ENCODE results near the gene PRRG4. TPM values are rescaled to one million over a fixed set of nuclear protein-coding genes. Genes with fewer than 3 reads are reported as not detected.

PRRG4 gene
- polyA plus RNA-seq, 1 donor (not counting 4 experiments of a cell fraction or from before 2014, with no cell fraction given) = 10.0 TPM

DNA sequence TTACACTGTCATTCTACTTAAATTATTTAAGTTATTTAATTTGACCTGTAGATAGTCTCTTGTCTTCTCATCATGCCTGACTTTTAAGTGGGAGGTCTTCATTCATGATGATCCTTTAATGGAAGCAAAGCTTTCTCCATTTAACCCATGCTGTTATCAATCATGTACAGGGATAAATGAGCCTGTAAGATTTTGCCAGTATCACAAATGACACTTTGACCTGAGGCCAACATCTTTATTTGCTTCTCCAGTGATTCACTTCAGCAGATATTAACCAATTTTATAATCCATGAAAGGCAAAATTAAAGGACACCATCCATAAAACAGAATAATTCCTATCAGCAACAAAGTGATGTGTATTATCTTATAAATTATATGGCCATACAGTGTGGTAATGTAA is 42.9 kb upstream of the PRRG4 start:
- no peak for DNase-seq (ENCODE audit: low read depth, low spot score)
- H4K20me1 ChIP-seq (ENCODE audit: control insufficient read depth, extremely low read depth, insufficient read depth, low read length) = no peaks in the 10 kb centered on the region
- TF ChIP-seq EZH2 (IDR thresholded peaks at IDR 0.05; ENCODE audit: low read length) = no peak
- TF ChIP-seq, protein P1, sequence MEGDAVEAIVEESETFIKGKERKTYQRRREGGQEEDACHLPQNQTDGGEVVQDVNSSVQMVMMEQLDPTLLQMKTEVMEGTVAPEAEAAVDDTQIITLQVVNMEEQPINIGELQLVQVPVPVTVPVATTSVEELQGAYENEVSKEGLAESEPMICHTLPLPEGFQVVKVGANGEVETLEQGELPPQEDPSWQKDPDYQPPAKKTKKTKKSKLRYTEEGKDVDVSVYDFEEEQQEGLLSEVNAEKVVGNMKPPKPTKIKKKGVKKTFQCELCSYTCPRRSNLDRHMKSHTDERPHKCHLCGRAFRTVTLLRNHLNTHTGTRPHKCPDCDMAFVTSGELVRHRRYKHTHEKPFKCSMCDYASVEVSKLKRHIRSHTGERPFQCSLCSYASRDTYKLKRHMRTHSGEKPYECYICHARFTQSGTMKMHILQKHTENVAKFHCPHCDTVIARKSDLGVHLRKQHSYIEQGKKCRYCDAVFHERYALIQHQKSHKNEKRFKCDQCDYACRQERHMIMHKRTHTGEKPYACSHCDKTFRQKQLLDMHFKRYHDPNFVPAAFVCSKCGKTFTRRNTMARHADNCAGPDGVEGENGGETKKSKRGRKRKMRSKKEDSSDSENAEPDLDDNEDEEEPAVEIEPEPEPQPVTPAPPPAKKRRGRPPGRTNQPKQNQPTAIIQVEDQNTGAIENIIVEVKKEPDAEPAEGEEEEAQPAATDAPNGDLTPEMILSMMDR (optimal IDR thresholded peaks at IDR 0.05 in 1 of 3, IDR thresholded peaks at IDR 0.05 in 1 of 3, conservative IDR thresholded peaks at IDR 0.05 in 1 of 3; ENCODE audit: extremely low read depth in 1 of 3, insufficient read depth in 2 of 3, low read length in 3 of 3) = no peak
- H2AFZ ChIP-seq (ENCODE audit: control insufficient read depth, low read length) = no peak overlapping the region
- H3K4me3 ChIP-seq (ENCODE audit: control insufficient read depth in 2 of 3, extremely low read depth in 1 of 3, insufficient read depth in 2 of 3, low read depth in 1 of 3, low read length in 3 of 3) = no peak overlapping the region
- no peak for FAIRE-seq
- no peaks in the 10 kb centered on the region for H3K27me3 ChIP-seq (ENCODE audit: control insufficient read depth, extremely low read depth, insufficient read depth, low read length)
- H3K9me1 ChIP-seq (ENCODE audit: control insufficient read depth, extremely low read depth, insufficient read depth, low read length) = no peaks in the 10 kb centered on the region
- H3K9ac ChIP-seq (ENCODE audit: control insufficient read depth, extremely low read depth, insufficient read depth, low read length) = no peak overlapping the region
- H3K4me1 ChIP-seq (ENCODE audit: control insufficient read depth, extremely low read depth, insufficient read depth, low read length) = no peaks in the 10 kb centered on the region
- no peaks in the 10 kb centered on the region for H3K36me3 ChIP-seq (ENCODE audit: control insufficient read depth in 2 of 2, extremely low read depth in 1 of 2, insufficient read depth in 2 of 2, low read length in 2 of 2)
- no peaks in the 10 kb centered on the region for H3K79me2 ChIP-seq (ENCODE audit: control insufficient read depth, insufficient read depth, low read length)
- no peaks in the 10 kb centered on the region for H3K9me3 ChIP-seq (ENCODE audit: control insufficient read depth, low read depth, low read length)
- dilution Hi-C loops (cut with MboI; ENCODE audit: extremely low pct_ligation_motif_present, low sequenced_read_pairs) = no loop called here
- no peak overlapping the region for H3K27ac ChIP-seq (ENCODE audit: control insufficient read depth, insufficient read depth, low read length)
- no peak overlapping the region for H3K4me2 ChIP-seq (ENCODE audit: control insufficient read depth, extremely low read depth, insufficient read depth, low read depth, low read length)

- FAIRE-seq = no peak
- Histone ChIP-seq H3K36me3 (ENCODE audit: control insufficient read depth in 2 of 2, extremely low read depth in 1 of 2, insufficient read depth in 2 of 2, low read length in 2 of 2) (no peaks in the 10 kb centered on the region), H3K9me3 (ENCODE audit: control insufficient read depth, low read depth, low read length) (no peaks in the 10 kb centered on the region), H3K4me3 (ENCODE audit: control insufficient read depth in 2 of 3, extremely low read depth in 1 of 3, insufficient read depth in 2 of 3, low read depth in 1 of 3, low read length in 3 of 3) (no peak overlapping the region), H3K9ac (ENCODE audit: control insufficient read depth, extremely low read depth, insufficient read depth, low read length) (no peak overlapping the region), H3K4me2 (ENCODE audit: control insufficient read depth, extremely low read depth, insufficient read depth, low read depth, low read length) (no peak overlapping the region), H3K9me1 (ENCODE audit: control insufficient read depth, extremely low read depth, insufficient read depth, low read length) (no peaks in the 10 kb centered on the region), H4K20me1 (ENCODE audit: control insufficient read depth, extremely low read depth, insufficient read depth, low read length) (no peaks in the 10 kb centered on the region), H3K4me1 (ENCODE audit: control insufficient read depth, extremely low read depth, insufficient read depth, low read length) (no peaks in the 10 kb centered on the region), H3K27me3 (ENCODE audit: control insufficient read depth, extremely low read depth, insufficient read depth, low read length) (no peaks in the 10 kb centered on the region), H2AFZ (ENCODE audit: control insufficient read depth, low read length) (no peak overlapping the region), H3K79me2 (ENCODE audit: control insufficient read depth, insufficient read depth, low read length) (no peaks in the 10 kb centered on the region), H3K27ac (ENCODE audit: control insufficient read depth, insufficient read depth, low read length) (no peak overlapping the region)
- dilution Hi-C loops (cut with MboI; ENCODE audit: extremely low pct_ligation_motif_present, low sequenced_read_pairs) = no loop called here
- DNase-seq (ENCODE audit: low read depth, low spot score) = no peak
- TF ChIP-seq EZH2 (IDR thresholded peaks at IDR 0.05; ENCODE audit: low read length) = no peak
- TF ChIP-seq, protein P1 (optimal IDR thresholded peaks at IDR 0.05 in 1 of 3, IDR thresholded peaks at IDR 0.05 in 1 of 3, conservative IDR thresholded peaks at IDR 0.05 in 1 of 3; ENCODE audit: extremely low read depth in 1 of 3, insufficient read depth in 2 of 3, low read length in 3 of 3) = no peak
Observed at GRCh38 chr11:32790916-32791315, 38.8 kb upstream of the PRRG4 start.
